Cardiac muscle cell (in vitro differentiated cells and primary cell): ENCODE results near the gene ATP5PO. TPM values are rescaled to one million over a fixed set of nuclear protein-coding genes. Genes with fewer than 3 reads are reported as not detected.

ENCODE experiments used
- DNase-seq, 2 donors: peaks; one replicate each; pipeline versions ENCODE4 v3.0.0 to v3.0.0-alpha.2; 2010 to 2017; ENCODE audit warnings: low read depth in 1 of 2, low spot score in 1 of 2
- H3K27ac ChIP-seq: fragments of 200-600 bp; sonication (generic); 2 replicates; pipeline ENCODE4 v1.5.1; 2016
- H3K27me3 ChIP-seq: fragments of 200-600 bp; sonication (generic); 2 replicates; pipeline ENCODE4 v1.6.0; 2016; ENCODE audit warnings: control low read depth
- H3K36me3 ChIP-seq: fragments of 200-600 bp; sonication (generic); 2 replicates; pipeline ENCODE4 v1.5.1; 2016; ENCODE audit warnings: control low read depth
- H3K4me1 ChIP-seq: fragments of 200-600 bp; sonication (generic); 2 replicates; pipeline ENCODE4 v1.8.1; 2017; ENCODE audit warnings: low read depth, mild to moderate bottlenecking, mixed run types
- H3K4me3 ChIP-seq: fragments of 200-600 bp; sonication (generic); 2 replicates; pipeline ENCODE4 v1.5.1; 2016; ENCODE audit warnings: mild to moderate bottlenecking
- H3K9me3 ChIP-seq: fragments of 200-600 bp; sonication (generic); 2 replicates; pipeline ENCODE4 v1.5.1; 2017; ENCODE audit warnings: low read depth, mild to moderate bottlenecking, control low read depth
- polyA plus RNA-seq: library from polyadenylated mRNA; unstranded; fragments of >200 nt; fragmentation: Nextera tagmentation; extraction: Ambion mirVana; gene quantifications from 2 replicates; pipeline ENCODE4 v1.2.1, GENCODE V29; 2016
- total RNA-seq: library from RNA; depleted of rRNA; stranded (reverse); fragments of >200 nt; gene quantifications from 2 replicates; pipeline ENCODE4 v1.2.3, GENCODE V29; 2016
- TF ChIP-seq, protein P1 (sequence below): IDR thresholded peaks from 2 replicates; pipeline ENCODE4 v1.5.1; 2012; ENCODE audit warnings: low read depth, mild to moderate bottlenecking, low read length

ATP5PO gene
- total and polyA plus RNA-seq, 2 experiments from 2014 or later = 251 to 1,053 TPM

DNA sequence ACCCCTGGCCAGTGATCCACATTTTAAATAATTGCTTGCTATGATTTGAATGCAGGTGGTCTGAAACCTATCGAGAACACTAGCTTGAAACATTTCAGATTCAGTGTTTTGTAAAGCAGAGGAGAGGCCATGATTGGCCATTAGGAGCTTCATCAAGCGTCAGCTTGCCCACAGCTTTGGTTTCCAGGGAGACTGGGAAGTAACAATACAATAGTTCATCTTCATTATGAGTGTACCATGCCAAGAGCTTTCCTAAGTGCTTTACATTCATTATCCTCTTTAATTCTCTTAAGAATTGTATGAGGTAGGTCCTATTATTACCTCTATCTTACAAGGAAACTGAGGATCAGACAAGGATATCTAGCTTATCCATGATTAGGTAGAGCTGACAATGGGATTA is 27.7 kb upstream of the ATP5PO start:
- no peak for DNase-seq
- Histone ChIP-seq H3K9me3 (peaks cover 2% of the 10 kb centered on the region), H3K36me3 (no peaks in the 10 kb centered on the region), H3K27me3 (no peaks in the 10 kb centered on the region), H3K4me3 (no peak overlapping the region), H3K27ac (no peak overlapping the region), H3K4me1 (peaks cover 13% of the 10 kb centered on the region)
- TF ChIP-seq, protein P1, sequence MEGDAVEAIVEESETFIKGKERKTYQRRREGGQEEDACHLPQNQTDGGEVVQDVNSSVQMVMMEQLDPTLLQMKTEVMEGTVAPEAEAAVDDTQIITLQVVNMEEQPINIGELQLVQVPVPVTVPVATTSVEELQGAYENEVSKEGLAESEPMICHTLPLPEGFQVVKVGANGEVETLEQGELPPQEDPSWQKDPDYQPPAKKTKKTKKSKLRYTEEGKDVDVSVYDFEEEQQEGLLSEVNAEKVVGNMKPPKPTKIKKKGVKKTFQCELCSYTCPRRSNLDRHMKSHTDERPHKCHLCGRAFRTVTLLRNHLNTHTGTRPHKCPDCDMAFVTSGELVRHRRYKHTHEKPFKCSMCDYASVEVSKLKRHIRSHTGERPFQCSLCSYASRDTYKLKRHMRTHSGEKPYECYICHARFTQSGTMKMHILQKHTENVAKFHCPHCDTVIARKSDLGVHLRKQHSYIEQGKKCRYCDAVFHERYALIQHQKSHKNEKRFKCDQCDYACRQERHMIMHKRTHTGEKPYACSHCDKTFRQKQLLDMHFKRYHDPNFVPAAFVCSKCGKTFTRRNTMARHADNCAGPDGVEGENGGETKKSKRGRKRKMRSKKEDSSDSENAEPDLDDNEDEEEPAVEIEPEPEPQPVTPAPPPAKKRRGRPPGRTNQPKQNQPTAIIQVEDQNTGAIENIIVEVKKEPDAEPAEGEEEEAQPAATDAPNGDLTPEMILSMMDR = no peak

DNA sequence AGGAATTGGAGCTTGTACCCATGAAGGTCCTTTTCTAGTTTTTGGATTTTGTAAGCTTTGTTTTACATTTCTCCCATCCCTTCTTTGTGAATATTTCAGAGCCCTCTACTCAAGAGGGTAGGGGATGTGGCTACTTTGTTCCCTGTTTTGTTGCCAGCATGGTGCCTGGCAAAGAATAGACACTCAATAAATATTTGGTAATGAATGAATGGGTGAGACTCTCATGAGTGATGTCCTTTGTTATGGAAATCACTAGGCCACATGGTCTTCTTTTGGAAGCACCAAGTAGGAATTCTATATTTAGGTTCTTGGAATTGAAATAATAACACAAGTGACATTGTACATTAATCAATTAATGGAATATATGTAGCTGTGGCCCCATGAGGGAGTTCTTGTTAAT is 26.8 kb upstream of the ATP5PO start:
- no peak overlapping the region for H3K27ac ChIP-seq
- H3K27me3 ChIP-seq = no peaks in the 10 kb centered on the region
- DNase-seq = no peak
- peaks cover 9% of the 10 kb centered on the region for H3K4me1 ChIP-seq
- TF ChIP-seq, protein P1 = no peak
- no peaks in the 10 kb centered on the region for H3K36me3 ChIP-seq
- H3K4me3 ChIP-seq = no peak overlapping the region
- H3K9me3 ChIP-seq = peaks cover 2% of the 10 kb centered on the region

DNA sequence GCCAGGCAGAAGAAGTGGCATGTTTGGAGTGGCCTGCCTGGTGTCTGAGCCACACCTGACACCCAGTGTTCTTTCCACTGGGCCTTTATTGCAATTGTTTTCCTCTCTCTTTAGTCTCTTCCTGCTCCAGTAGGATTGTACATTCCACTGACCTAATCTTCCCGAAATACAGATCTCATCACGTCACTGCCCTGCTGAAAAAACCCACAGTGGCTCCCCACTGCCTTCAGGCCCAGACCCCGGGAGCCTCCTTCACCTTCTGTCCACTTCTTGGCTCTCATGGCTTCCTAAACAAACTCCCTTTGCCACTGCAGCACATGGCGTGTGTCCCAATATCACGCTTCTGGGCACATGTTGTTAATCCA is 25.3 kb upstream of the ATP5PO start:
- H3K36me3 ChIP-seq = no peaks in the 10 kb centered on the region
- DNase-seq = peak in 1 of 2 donors; percentile 43
- TF ChIP-seq, protein P1 = no peak
- H3K4me3 ChIP-seq = no peak overlapping the region
- H3K27me3 ChIP-seq = no peaks in the 10 kb centered on the region
- H3K9me3 ChIP-seq = peaks cover 2% of the 10 kb centered on the region
- H3K4me1 ChIP-seq = peaks cover 4% of the 10 kb centered on the region
- H3K27ac ChIP-seq = peak overlapping the region; percentile 11

DNA sequence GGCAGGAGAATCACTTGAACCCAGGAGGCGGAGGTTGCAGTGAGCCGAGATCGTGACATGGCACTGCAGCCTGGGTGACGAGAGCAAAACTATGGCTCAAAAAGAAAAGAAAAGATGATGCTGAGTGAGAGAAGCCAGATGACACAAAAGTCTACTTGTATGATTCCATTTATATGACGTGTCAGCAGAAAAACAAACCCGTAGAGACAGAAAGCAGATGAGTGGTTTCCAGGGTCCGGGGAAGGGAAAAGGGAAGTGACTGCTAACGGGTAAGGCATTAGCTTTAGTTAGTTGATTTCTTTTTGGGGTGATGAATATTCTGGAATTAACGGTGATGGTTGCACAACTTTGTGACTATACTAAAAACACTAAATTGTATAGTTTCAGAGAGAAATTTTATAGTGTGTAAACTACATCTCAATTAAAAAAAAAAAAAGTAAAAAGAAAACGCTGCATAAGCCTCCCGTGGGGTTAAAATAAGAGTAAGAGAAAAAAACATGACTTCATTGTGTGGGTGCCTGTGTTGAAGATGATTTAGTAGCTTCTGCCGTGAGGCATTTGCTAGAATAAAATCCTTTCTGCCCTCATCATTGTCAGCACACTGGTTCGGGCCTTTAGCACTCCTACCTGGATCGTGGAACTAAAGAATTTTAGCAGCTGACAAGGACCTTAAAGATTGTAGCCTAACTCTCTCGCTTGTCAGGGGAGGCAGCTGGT is 24.7 kb upstream of the ATP5PO start:
- Histone ChIP-seq H3K4me1 (peaks cover 4% of the 10 kb centered on the region), H3K36me3 (no peaks in the 10 kb centered on the region), H3K4me3 (no peak overlapping the region), H3K27ac (peak overlapping the region; percentile 11), H3K27me3 (no peaks in the 10 kb centered on the region), H3K9me3 (peaks cover 2% of the 10 kb centered on the region)
- DNase-seq = peak in 1 of 2 donors; percentile 72
- TF ChIP-seq, protein P1 = no peak

DNA sequence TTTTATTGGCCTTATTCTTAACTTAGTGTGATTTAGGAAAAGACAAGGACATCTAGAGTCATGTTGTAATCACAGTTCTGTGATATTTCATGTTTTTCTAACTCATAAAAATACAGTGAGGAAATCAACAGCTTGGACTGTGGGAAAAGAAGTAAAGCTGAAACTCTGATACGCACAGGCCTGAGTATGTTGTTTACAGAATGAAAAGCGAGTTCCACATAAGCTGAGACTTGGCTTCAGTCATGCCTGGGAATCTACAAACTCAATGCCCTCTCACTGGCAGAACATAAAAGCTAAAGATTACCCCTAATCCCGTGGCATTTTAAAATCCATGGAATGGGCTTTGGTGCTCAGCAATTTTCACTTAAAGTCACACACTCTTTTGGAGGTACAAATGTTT is 23.6 kb upstream of the ATP5PO start:
- Histone ChIP-seq H3K27me3 (no peaks in the 10 kb centered on the region), H3K36me3 (no peaks in the 10 kb centered on the region), H3K4me3 (no peak overlapping the region), H3K27ac (no peak overlapping the region), H3K4me1 (peaks cover 4% of the 10 kb centered on the region), H3K9me3 (no peaks in the 10 kb centered on the region)
- no peak for DNase-seq
- TF ChIP-seq, protein P1 = no peak
